GM21737 (cell line): ENCODE measurements around the gene AHNAK2.
A peak's percentile ranks its signal among the peaks of the same experiment; 100 is the strongest.

Source experiments
- ATAC-seq: cut with Tn5 transposase; IDR thresholded peaks from one replicate; pipeline ENCODE4 v1.9.1; 2021; ENCODE audit warnings: mild to moderate bottlenecking, moderate library complexity; ENCODE audit not compliant: unreplicated experiment

Gene AHNAK2

DNA sequence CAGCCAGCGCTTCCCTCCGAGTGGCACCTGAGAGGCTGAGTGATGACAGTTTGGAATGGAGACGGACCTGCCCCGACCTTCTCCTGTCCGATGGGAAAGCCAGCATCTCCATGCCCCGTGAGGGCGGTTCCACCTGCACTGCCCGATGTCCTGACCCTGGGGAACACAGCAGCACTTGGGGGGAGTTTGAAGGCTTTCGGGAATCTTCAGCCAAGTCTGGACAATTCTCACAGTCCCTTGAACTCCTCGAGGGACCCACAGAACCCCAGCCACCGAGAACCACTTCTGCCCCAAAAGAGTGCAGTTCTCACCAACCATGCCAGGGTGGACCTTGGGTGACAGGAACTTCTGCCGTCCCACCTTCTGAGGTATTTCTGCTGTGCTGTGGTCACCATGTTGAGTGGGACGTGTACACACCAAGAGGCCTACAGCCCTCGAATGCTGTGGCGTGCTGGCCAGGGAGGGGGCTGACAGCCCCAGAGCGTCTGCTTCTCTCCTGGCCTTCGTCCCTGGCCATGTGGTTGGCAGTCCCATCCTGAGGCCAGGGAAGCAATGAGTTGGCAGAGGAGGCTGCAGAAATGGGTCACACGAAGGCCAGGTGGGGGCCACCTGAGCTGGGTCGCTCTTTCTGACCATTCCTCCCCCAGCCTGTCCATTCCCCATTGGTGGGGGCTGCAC is 8.5 kb upstream of the AHNAK2 start:
- ATAC-seq, result no peak

DNA sequence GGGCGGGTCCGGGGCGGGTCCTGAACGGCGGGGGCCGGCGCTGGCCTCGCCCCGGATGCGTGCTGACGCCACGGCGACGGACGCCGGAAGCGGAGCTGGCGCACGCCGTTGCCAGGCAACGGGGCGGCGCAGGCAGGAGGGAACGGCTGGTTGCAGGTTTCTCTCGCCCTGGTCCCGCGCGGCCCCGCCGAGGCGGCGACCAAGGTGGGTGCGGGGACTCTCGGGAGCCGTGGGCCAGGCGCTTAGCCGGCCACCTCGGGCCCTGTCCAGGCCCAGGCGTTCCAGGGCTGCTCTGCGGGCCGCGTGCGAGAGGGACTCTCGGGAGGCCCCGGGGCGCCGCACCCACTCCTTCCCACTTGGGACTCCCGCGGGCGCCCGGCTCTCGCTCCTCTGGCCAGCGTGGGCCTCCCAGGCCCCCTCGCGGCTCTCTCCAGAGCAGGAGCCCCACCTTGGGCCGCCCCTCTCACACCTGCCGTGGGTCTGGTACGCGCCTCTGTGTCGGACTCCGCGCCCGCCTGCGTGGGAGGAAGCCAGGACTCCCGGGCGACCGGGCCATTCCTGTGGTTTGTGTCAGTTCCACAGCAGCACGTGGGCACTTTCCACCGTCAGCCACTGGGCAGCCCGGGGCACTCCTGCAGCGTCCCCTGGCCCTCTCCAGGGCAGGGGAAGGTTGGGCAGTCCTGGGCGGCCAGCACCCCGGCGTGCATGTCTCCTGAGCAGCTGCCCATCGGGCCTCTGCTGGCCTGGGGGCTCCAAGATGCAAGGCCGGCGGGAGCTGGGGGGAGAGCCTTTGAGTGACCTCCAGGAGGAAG is 7.7 kb upstream of the AHNAK2 start, which contains the start of gene CLBA1:
Gene CLBA1, plus strand, starts transcription at position 114 of the 812 bp plus-strand sequence. Its CDS starts 644 bp downstream, at position 758.
- peak; percentile 89 for ATAC-seq

DNA sequence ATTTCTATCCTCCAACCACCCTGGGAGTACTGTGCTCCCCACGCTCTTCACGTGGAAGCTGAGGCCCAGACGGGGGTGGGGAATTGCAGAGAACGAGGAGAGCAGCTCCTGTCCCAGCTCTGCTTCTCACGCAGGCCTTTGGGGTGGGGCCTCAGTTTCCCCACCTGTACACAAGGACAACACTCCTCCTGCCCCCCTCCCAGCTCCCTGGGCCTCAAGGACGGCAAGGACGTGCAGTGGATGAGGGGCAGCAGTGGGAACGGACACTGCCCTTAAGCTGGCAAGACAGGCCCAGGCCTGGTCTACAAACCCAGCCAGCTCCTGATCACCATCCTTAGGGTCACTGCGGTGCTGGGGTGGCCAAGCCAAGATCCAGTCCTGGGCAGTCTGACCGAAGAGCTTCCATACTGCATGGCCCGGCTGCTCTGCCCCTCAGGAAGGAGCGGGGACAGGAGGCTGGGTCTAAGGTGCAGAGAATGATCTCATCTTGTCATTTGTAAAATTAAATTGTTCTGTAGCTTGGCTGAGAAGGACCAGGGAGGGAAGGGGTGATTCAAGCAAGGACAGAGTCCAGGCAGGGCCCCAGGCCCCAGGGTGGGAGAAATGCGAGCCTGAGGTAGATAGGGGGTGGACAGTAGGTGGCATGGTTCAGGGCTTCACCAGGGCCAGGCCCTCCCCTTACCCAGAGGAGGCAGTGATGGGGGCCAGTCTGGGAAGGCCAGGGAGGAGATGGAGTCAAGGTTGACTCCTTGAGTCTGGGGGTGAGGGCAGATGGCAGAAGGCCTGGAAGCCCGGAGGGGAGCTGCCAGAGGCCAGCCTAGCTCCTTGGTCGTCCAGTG is 6.1 kb upstream of the AHNAK2 start:
- no peak for ATAC-seq

DNA sequence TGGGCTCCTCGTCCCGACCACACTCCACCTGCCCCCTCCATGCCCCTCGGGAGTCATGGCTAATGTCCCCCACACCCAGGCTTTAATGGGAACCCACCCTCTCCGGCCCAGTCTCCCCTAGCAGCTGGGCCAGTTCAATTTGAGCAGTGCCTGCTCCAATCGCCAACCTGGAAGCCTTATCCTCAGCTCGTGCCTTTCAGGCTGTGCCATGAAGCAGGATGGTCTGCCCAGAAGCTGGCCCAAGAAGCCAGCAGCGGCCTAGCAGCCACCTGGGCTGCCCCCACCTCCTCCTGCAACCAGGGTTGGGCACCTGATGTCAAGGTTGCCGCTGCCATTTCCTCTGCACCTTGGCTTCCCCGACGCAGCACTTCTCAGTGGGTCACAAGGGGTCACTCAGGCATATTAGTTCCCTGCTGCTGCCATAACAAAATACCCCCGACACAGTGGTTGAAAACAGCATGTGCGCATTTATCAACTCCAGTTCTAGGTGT is 5.1 kb upstream of the AHNAK2 start:
- ATAC-seq, result no peak

DNA sequence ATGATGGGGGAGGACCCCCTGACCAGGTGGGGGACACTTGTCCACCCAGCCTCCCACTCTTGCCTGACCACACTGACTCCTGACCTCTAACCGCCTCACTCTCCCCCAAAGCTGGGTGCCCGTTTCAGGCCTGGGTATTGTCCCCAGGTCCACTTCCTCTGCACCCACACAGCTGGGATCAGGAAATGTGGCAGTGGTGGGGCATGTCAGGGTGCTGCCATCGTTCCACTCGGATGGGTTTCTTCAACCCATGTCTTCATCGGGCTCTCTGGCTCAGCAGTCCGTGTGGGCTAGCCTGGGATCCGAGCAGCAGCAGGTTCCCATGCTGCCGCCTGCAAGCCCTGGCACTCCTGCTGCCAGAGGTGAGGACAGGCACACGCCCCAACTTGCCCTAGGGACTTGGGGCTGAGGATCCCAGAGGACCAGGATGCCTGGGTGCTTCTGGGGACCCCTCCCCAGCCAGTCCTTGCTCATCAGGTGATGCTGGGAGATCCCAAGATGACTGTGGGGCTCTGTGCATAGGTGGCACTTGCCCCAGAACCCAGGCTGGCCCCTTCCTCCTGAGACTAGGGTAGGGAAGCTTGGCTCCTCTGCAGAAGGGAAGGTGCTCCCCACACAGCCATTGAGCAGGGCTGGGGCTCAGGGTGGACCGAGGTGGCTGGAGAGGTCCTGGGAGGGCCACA is 4.5 kb upstream of the AHNAK2 start:
- ATAC-seq, result no peak

DNA sequence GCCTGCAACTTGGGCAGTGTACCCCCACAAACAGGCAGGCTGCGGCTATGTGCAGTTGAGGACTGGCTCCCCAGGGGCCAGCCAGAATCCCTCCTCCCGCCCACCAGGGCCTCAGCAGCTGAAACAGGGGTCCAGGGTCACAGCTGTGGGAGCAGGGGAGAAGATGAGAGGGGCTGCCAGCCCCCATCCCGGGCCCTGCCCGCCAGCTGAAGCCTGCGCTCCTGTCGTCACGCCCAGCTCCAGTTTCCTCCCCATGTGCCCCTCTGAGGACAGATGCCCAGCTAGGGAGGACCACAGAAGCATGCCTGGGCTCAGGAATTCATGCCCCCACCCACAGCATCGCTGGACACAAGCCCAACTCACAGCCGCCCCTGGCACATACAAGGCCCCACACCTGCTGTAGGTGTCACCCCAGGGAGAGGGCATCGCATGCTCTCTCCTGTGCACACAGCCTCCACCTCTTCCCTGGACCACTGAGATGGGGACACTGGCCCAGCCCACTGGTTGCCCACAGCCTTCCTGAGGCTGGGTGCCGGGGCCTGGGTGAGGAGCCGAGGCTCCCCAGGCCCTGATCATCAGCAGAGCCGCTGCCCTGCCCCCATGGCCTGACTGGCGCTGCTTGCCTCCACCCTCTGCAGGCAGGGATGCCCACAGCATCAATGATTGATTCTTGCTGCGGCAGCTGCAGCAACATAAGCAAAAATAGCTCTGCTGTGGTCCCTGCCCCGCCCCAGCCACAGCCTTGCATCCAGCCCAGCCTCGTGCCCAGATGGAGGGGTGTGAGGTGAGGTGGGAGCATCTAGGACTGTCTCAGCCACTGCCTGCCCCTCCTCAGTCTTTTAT is 3.7 kb upstream of the AHNAK2 start:
- no peak for ATAC-seq

DNA sequence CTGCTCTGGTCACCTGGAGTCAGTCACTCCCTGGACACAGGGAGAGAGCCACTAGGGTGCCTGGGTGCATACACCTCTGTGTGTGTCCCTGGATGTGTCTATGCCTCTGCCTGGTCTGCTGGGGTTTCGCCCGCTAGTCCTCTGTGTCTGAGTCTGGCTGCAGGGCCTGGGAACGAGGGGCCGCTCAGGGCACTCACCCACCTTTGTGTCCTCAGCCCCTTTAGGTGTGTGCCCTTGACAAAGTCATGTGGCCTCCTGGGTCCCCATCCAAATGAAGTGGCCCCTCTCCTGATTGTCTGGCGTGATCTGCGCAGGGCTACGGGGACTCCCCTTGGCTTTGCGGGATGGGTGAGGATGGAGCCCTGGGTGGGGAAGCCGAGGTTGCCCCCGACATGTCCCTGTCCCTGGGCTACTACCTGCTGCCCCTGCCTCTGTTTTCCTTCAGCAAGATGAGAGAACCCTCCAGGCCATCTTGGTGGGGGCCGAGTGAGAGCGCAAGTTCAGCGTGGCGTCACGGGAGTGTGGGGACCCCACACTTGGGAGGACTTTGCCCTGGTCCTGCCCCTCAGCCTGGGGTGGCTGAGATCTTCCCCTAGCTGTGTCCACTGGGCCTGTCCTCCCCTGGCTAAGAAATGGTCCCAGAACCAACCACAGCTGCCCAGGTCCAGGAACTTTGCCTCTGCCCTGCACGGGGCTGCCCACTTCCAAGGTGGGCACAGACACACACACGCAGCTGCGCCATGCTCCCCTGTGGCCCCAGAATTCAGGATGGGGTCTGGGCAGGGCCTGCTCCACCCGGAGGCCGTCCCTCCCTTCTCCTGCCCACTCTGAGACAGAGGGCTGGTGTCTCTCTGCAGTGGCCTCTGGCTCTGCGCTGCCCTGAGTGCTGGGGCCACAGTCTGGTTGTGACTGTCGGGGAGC is 2.7 kb upstream of the AHNAK2 start:
- ATAC-seq, result no peak

DNA sequence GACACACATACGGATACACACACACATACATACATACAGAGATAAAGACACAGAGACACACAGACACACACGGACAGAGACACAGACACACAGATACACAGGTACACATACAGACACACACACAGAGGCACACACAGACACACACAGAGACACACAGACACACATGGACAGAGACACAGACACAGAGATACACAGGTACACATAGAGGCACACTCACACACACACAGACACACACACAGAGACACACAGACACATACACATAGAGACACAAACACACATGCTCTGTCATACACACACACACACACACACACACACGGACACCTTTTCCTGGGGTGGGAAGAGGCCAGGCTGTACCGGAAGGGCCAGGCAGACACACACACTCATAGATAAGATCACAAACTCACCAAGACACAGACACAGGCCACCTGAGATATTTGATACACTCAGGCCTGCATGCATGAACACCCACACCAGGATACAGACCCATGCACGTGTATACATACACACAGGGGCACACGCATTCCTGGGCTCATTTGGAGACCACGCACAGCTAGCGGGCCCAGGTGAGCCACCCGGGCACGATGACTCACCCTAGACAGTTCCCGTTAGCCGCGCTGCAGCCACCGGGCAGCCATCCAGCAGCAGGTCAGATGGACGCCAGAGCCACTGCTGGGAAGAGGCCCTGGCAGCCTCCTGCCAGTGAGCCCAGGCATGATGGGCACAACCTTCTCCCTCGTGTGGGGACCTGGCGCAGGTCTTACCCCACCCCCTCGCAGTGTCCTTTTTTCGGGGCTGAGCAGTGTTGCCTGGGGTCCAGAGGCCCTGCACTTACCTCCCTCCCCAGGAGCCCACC is 1.8 kb upstream of the AHNAK2 start:
- no peak for ATAC-seq

DNA sequence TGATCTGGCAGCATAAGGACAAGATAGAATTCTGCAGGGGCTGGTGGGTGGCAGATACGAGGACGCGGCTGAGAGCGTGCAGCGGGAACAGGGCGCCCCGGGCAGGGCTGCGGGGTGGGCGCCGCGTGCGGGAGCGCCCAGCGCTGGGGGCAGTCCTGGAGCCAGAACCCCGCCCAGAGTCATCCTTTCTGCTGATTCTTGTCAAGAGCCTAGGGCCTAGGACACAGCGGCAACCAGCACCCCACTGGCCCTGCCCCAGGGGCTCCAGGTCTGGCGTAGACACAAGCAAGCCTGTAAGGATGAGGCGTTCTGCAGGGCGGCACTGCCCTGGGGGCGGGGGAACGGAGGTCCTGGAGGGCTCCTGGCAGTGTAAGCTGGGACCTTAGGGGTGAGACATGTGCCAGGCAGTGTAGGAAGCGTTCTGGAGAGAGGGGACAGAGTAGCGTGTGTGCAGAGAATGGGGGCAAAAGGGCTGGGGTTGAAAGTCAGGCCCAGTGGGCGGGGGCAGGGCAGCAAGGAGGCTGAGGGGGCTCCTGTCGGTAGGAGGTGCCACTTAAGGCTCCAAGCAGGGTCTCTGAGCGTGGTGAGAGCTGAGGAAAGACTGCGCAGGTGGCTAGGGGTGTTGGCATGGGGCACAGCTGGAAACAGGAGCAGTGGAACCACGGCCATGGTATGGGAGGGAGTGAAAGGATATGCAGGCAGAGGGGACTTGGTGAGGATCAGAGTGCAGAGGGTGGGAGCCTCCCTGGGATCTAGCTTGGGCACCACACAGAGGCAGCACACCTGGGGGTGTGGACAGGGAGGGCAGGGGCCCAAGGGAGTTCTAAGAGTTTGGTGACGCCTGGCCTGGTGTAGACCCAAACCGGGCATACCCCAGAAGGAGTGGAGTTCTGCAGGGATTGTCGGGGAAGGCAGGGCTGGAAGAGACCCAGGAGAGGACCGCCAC is 845 bp upstream of the AHNAK2 start:
- no peak for ATAC-seq

DNA sequence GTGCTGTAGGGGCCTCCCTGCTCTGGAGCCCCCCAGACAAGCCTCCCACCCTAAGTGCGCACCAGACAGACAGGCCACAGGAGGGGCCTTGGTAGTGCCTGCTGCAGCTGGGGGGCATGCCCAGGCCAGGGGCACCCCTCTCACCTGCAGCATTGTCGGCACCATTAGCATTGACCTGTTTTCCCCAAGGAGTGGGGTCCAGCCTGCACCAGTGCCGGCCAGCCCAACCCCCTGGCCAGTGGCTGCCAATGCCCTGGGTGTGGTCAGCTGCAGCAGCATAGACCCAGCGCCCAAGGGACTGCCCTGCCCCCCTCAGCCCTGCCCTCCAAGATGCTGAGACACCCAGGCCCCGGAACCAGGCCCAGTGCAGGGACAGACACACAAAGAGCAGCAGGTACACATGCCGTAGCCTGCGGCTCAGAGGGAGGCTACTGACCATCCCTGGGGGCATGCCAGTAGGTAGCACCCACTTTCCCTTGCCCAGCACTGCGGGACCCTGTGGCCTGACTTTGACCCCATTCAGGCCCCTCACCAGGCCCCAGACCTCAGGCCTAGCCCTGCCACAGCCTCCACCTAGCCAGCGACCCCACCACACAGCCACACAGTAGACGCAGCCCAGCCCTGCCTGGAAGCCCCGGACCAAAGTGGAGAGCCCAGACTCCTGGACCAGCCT is 1.0 kb downstream of the AHNAK2 start:
- no peak for ATAC-seq

DNA sequence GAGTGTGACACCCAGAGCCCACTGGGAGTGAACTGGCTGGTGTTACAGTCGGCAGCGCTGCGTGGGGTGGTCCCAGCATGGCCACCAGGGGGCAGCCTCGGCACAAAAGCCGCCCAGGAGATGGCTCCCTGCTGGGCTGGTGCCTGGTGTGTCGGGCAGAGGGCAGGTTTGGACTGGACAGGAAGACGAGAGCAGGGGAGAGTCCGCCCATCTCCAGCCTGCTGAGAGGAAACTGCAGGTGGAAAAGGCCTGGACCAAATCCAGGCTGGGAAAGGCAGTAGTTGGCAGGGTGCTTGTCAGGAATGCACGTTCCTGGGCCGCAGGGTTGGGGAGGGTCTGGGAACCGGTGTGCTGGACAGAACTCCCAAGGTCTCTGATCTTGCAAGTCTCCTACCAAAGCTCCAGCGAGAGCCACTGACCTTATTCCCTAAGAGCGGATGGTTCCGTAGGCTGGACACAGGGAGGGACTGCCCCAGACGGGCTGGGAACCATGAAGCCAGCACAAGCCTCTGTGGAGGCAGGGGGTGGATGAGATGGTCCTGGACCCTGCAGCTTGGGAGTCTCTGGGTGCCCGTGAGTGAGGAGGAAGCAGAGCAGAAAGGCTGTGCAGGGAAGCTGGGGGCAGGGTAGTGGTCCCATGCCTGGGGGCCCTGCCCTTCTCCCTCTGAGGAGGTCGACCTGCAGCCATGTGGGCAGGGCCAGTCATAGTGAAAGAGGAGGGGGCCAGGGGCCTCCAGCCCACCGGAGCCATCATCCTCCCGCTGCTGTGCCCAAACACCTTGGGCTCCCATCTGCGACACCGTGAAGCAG is 1.8 kb downstream of the AHNAK2 start:
- no peak for ATAC-seq

DNA sequence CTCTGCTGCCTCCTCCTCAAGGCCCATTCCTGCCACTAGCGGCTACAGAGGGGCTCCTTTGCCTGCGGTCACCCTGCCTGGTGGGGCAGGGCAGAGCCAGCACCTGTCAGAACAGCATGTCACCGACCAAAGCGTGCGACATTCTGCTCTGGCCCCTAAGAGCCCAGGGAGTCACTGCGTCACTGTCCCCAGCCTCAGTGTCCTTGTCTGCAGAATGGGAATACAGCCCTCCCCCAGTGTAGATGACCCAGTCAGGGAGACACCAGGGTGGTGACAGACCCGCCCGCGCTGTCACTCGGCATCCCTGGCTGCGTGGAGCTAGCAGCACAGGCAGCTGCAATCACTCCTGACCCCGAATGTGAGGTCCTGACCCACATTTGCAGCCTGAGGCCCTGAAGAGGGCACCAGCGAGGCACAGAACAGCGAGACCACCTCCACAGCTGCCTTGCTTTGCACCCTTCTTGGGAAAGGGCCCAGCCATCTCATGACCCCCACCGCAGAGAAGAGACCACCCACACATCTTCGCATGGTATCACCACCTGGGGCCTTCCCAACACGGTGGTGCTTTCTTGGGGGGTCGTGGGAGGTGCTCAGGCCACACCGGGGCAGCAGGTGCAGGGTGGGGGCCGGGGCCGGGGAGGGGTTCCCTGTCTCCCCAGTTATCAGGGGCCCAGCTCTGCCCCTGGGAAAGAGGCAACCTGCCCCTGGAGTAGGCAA is 2.5 kb downstream of the AHNAK2 start:
- no peak for ATAC-seq

DNA sequence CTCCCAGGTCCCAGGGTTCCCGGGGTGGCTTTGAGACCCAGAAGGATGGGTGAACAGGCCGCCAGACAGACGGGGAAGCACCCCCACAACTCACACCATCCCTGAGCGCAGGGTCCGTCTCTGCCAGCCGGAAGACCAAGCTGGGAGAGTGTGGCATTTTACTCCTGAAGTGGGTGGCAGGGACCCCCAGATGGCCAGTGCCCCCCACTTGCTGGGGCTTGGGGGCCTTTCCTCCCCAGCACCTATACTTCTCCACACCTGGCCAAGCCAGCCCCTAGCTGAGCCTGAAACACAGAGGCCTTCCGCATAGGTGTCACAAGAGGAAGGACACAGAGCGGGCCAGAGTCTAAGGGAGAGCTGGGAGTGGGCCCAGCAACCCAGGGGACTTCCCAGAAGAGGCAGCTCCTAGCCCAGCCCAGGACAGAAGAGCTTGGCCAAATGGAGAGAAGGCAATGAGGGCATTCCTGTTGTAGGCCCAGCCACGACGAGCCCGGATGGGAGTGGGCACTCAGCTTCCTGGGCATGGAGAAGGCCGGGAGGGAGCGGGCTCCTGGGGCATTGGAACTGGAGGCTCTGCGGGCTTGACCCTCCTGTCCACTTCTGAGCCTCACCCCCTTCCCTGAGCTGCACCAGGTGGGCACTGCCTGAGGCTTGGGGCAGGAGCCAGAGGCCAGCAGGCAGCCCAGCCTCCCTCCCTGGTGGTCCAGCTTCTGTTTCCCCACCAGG is 3.3 kb downstream of the AHNAK2 start:
- no peak for ATAC-seq

DNA sequence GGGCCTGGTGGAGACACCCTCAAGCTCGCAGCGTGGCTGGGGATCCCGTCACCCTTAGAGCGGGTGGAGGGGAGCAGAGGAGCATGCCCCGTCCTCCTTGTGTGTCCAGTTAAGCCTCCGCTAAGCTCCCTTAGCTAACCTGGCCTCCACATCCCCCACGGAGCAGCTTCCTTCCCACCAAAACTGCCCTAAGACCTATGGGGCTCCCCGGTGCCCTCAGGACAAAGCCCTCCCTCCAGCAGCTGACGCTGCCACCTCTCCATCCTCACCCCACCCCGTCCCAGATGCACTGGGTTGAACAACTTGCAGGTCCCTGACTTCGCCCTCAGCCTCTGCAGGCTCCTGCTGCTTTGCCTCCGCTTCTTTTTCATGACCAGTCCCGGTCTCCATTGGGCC is 4.0 kb downstream of the AHNAK2 start:
- ATAC-seq, result no peak
